ENCODE results near the gene XRCC5. TPM values are rescaled to one million over a fixed set of nuclear protein-coding genes. Genes with fewer than 3 reads are reported as not detected.
A peak's percentile ranks its signal among the peaks of the same experiment; 100 is the strongest.

XRCC5 gene
- total RNA-seq, 1 donor from 2014 or later: 430 TPM

GRCh38 chr2:216114714-216115531 is 5.8 kb downstream of the XRCC5 start:
- intact Hi-C loops (cut with micrococcal nuclease): loop anchor here (1.0 to 2.0 kb wide), 2 partner anchors 80 to 297 kb away; partner anchors contain the start of gene SMARCAL1
- H3K27me3 Mint-ChIP-seq (ENCODE audit: insufficient read depth): no peaks in the 10 kb centered on the region
- peaks cover 94% of the 10 kb centered on the region for H3K4me1 Mint-ChIP-seq (ENCODE audit: low read depth)
- H3K27ac Mint-ChIP-seq: peak overlapping the region; percentile 88
- peaks cover 80% of the 10 kb centered on the region for H3K36me3 Mint-ChIP-seq (ENCODE audit: low read depth)
- no peaks in the 10 kb centered on the region for H3K9me3 Mint-ChIP-seq
- DNase-seq (ENCODE audit: low spot score): peak; percentile 95
- H3K4me3 Mint-ChIP-seq: peak overlapping the region; percentile 89

- Mint-ChIP-seq H3K9me3 (no peaks in the 10 kb centered on the region), H3K27ac (peak overlapping the region; percentile 76), H3K27me3 (ENCODE audit: insufficient read depth) (no peaks in the 10 kb centered on the region), H3K36me3 (ENCODE audit: low read depth) (peaks cover 81% of the 10 kb centered on the region), H3K4me1 (ENCODE audit: low read depth) (peaks cover 94% of the 10 kb centered on the region), H3K4me3 (peak overlapping the region; percentile 63)
- no peak for DNase-seq (ENCODE audit: low spot score)
- intact Hi-C loops (cut with micrococcal nuclease): no loop called here
These were observed 7.3 kb downstream of the XRCC5 start for GRCh38 chr2:216116418-216116817.

GRCh38 chr2:216117561-216118340 is 8.6 kb downstream of the XRCC5 start:
- DNase-seq (ENCODE audit: low spot score): no peak
- intact Hi-C loops (cut with micrococcal nuclease): no loop called here
- Mint-ChIP-seq H3K27ac (peak overlapping the region; percentile 74), H3K4me3 (peak overlapping the region; percentile 28), H3K4me1 (ENCODE audit: low read depth) (peaks cover 92% of the 10 kb centered on the region), H3K27me3 (ENCODE audit: insufficient read depth) (no peaks in the 10 kb centered on the region), H3K9me3 (no peaks in the 10 kb centered on the region), H3K36me3 (ENCODE audit: low read depth) (peaks cover 82% of the 10 kb centered on the region)

- no peak for DNase-seq (ENCODE audit: low spot score)
- intact Hi-C loops (cut with micrococcal nuclease): no loop called here
- Mint-ChIP-seq H3K4me1 (ENCODE audit: low read depth) (peaks cover 87% of the 10 kb centered on the region), H3K27me3 (ENCODE audit: insufficient read depth) (no peaks in the 10 kb centered on the region), H3K27ac (peak overlapping the region; percentile 32), H3K4me3 (no peak overlapping the region), H3K9me3 (no peaks in the 10 kb centered on the region), H3K36me3 (ENCODE audit: low read depth) (peaks cover 80% of the 10 kb centered on the region)
These were observed 9.3 kb downstream of the XRCC5 start for GRCh38 chr2:216118474-216118873.

- peaks cover 79% of the 10 kb centered on the region for H3K36me3 Mint-ChIP-seq (ENCODE audit: low read depth)
- intact Hi-C loops (cut with micrococcal nuclease): no loop called here
- peak overlapping the region; percentile 95 for H3K27ac Mint-ChIP-seq
- peaks cover 81% of the 10 kb centered on the region for H3K4me1 Mint-ChIP-seq (ENCODE audit: low read depth)
- no peak for DNase-seq (ENCODE audit: low spot score)
- peak overlapping the region; percentile 3 for H3K4me3 Mint-ChIP-seq
- H3K27me3 Mint-ChIP-seq (ENCODE audit: insufficient read depth): no peaks in the 10 kb centered on the region
- H3K9me3 Mint-ChIP-seq: no peaks in the 10 kb centered on the region
These were observed 10.0 kb downstream of the XRCC5 start for GRCh38 chr2:216119146-216119545.

GRCh38 chr2:216119986-216120385 is 10.8 kb downstream of the XRCC5 start:
- no peak for DNase-seq (ENCODE audit: low spot score)
- H3K4me1 Mint-ChIP-seq (ENCODE audit: low read depth): peaks cover 78% of the 10 kb centered on the region
- peak overlapping the region; percentile 95 for H3K27ac Mint-ChIP-seq
- H3K9me3 Mint-ChIP-seq: no peaks in the 10 kb centered on the region
- peaks cover 77% of the 10 kb centered on the region for H3K36me3 Mint-ChIP-seq (ENCODE audit: low read depth)
- H3K4me3 Mint-ChIP-seq: peak overlapping the region; percentile 78
- intact Hi-C loops (cut with micrococcal nuclease): loop anchor here (1.0 to 2.0 kb wide), 6 partner anchors 10 to 1103 kb away; partner anchors contain the start of genes PECR, SMARCAL1 and TMEM169
- H3K27me3 Mint-ChIP-seq (ENCODE audit: insufficient read depth): no peaks in the 10 kb centered on the region

GRCh38 chr2:216121255-216121654 is 12.1 kb downstream of the XRCC5 start:
- no peak for DNase-seq (ENCODE audit: low spot score)
- intact Hi-C loops (cut with micrococcal nuclease): loop anchor here (2.0 kb wide), 1 partner anchor 1102 kb away; no protein-coding TSS in a partner anchor
- H3K4me1 Mint-ChIP-seq (ENCODE audit: low read depth): peaks cover 70% of the 10 kb centered on the region
- no peaks in the 10 kb centered on the region for H3K27me3 Mint-ChIP-seq (ENCODE audit: insufficient read depth)
- H3K27ac Mint-ChIP-seq: peak overlapping the region; percentile 95
- peaks cover 77% of the 10 kb centered on the region for H3K36me3 Mint-ChIP-seq (ENCODE audit: low read depth)
- peak overlapping the region; percentile 59 for H3K4me3 Mint-ChIP-seq
- H3K9me3 Mint-ChIP-seq: no peaks in the 10 kb centered on the region

GRCh38 chr2:216126943-216127342 is 17.8 kb downstream of the XRCC5 start:
- Mint-ChIP-seq H3K9me3 (no peaks in the 10 kb centered on the region), H3K4me3 (no peak overlapping the region), H3K27ac (no peak overlapping the region)

GRCh38 chr2:216130346-216130971 is 21.3 kb downstream of the XRCC5 start:
- peak overlapping the region; percentile 19 for H3K4me3 Mint-ChIP-seq
- H3K4me1 Mint-ChIP-seq (ENCODE audit: low read depth): peaks cover 71% of the 10 kb centered on the region
- no peaks in the 10 kb centered on the region for H3K9me3 Mint-ChIP-seq
- H3K27ac Mint-ChIP-seq: no peak overlapping the region
- peaks cover 70% of the 10 kb centered on the region for H3K36me3 Mint-ChIP-seq (ENCODE audit: low read depth)
- intact Hi-C loops (cut with micrococcal nuclease): loop anchor here (2.0 kb wide), 1 partner anchor 14 kb away; no protein-coding TSS in a partner anchor
- DNase-seq (ENCODE audit: low spot score): no peak
- H3K27me3 Mint-ChIP-seq (ENCODE audit: insufficient read depth): no peaks in the 10 kb centered on the region

More at GRCh38 chr2:216126943-216127342, 17.8 kb downstream of the XRCC5 start:
- DNase-seq (ENCODE audit: low spot score): no peak
- Mint-ChIP-seq H3K4me1 (ENCODE audit: low read depth) (peaks cover 58% of the 10 kb centered on the region), H3K36me3 (ENCODE audit: low read depth) (peaks cover 72% of the 10 kb centered on the region), H3K27me3 (ENCODE audit: insufficient read depth) (no peaks in the 10 kb centered on the region)
- intact Hi-C loops (cut with micrococcal nuclease): no loop called here

GRCh38 chr2:216131175-216131926 is 22.2 kb downstream of the XRCC5 start:
- Mint-ChIP-seq H3K27me3 (ENCODE audit: insufficient read depth) (no peaks in the 10 kb centered on the region), H3K9me3 (no peaks in the 10 kb centered on the region), H3K4me1 (ENCODE audit: low read depth) (peaks cover 73% of the 10 kb centered on the region), H3K27ac (peak overlapping the region; percentile 71), H3K4me3 (no peak overlapping the region), H3K36me3 (ENCODE audit: low read depth) (peaks cover 73% of the 10 kb centered on the region)
- intact Hi-C loops (cut with micrococcal nuclease): loop anchor here (2.0 kb wide), 1 partner anchor 13 kb away; no protein-coding TSS in a partner anchor
- no peak for DNase-seq (ENCODE audit: low spot score)

- peaks cover 72% of the 10 kb centered on the region for H3K36me3 Mint-ChIP-seq (ENCODE audit: low read depth)
- H3K9me3 Mint-ChIP-seq: no peaks in the 10 kb centered on the region
- peaks cover 68% of the 10 kb centered on the region for H3K4me1 Mint-ChIP-seq (ENCODE audit: low read depth)
- no peak overlapping the region for H3K4me3 Mint-ChIP-seq
- no peaks in the 10 kb centered on the region for H3K27me3 Mint-ChIP-seq (ENCODE audit: insufficient read depth)
- DNase-seq (ENCODE audit: low spot score): no peak
- H3K27ac Mint-ChIP-seq: peak overlapping the region; percentile 71
- intact Hi-C loops (cut with micrococcal nuclease): loop anchor here (1.0 kb wide), 1 partner anchor 10 kb away; no protein-coding TSS in a partner anchor
These were observed 23.4 kb downstream of the XRCC5 start for GRCh38 chr2:216132585-216132984.

- H3K4me3 Mint-ChIP-seq: no peak overlapping the region
These were observed 24.2 kb downstream of the XRCC5 start for GRCh38 chr2:216133397-216133796.

More at GRCh38 chr2:216133397-216133796, 24.2 kb downstream of the XRCC5 start:
- intact Hi-C loops (cut with micrococcal nuclease): no loop called here
- no peak for DNase-seq (ENCODE audit: low spot score)
- Mint-ChIP-seq H3K4me1 (ENCODE audit: low read depth) (peaks cover 66% of the 10 kb centered on the region), H3K36me3 (ENCODE audit: low read depth) (peaks cover 73% of the 10 kb centered on the region), H3K27me3 (ENCODE audit: insufficient read depth) (no peaks in the 10 kb centered on the region), H3K9me3 (no peaks in the 10 kb centered on the region), H3K27ac (peak overlapping the region; percentile 10)

All from activated T-helper 1 cell treated with anti-CD3 and anti-CD28 coated beads, Interleukin-12 subunit alpha, Interleukin-12 subunit beta, Interleukin-2, Interleukin-4 antibody, amounts not matched to agents 30 ng/mL and 10 ng/mL and 1 ng/mL, durations not matched to agents 14 hours and 24 hours and 36 hours (primary cell).